Measurements from ENCODE around the gene PPP5C. TPM values are rescaled to one million over a fixed set of nuclear protein-coding genes. Genes with fewer than 3 reads are reported as not detected.
"Not testable (repeated sequence)": the region's sequence is repeated elsewhere in the genome, so short reads cannot be mapped to it uniquely, and the experiment has no call there.

Gene PPP5C
- 100 to 1,000 TPM in 1 of 2 donors, 10 to 100 TPM in 1; 60.0 to 127 TPM for total RNA-seq

- H3K4me1 Mint-ChIP-seq: peaks cover 42% of the 10 kb centered on the region
- peak within 1 kb of the TSS; percentile 93 for H3K4me3 Mint-ChIP-seq
- H3K27ac Mint-ChIP-seq: peak within 1 kb of the TSS; percentile 88
- peaks cover 24% of the 10 kb centered on the region for H3K36me3 Mint-ChIP-seq (ENCODE audit: low read depth)
- ATAC-seq (replicated peaks): peak; percentile 76
- H3K9me3 Mint-ChIP-seq: no peaks in the 10 kb centered on the region
- H3K27me3 Mint-ChIP-seq: peaks cover 1% of the 10 kb centered on the region
Measured at GRCh38 chr19:46346821-46347571, at the start of gene PPP5C. Gene PPP5C, plus strand, starts transcription at chr19:46347087. Its CDS starts 10 bp downstream, at chr19:46347097.

GRCh38 chr19:46297700-46298478, 49.0 kb upstream of the PPP5C start:
- no peaks in the 10 kb centered on the region for H3K36me3 Mint-ChIP-seq (ENCODE audit: low read depth)
- no peaks in the 10 kb centered on the region for H3K9me3 Mint-ChIP-seq
- H3K27ac Mint-ChIP-seq: no peak overlapping the region
- no peak for ATAC-seq (replicated peaks)
- no peaks in the 10 kb centered on the region for H3K4me1 Mint-ChIP-seq
- peaks cover 31% of the 10 kb centered on the region for H3K27me3 Mint-ChIP-seq
- no peak overlapping the region for H3K4me3 Mint-ChIP-seq

GRCh38 chr19:46298479-46299003, 48.3 kb upstream of the PPP5C start:
- no peak for ATAC-seq (replicated peaks)
- Mint-ChIP-seq H3K9me3 (no peaks in the 10 kb centered on the region), H3K4me3 (no peak overlapping the region), H3K36me3 (ENCODE audit: low read depth) (no peaks in the 10 kb centered on the region), H3K27ac (no peak overlapping the region), H3K4me1 (no peaks in the 10 kb centered on the region), H3K27me3 (peaks cover 31% of the 10 kb centered on the region)

GRCh38 chr19:46299004-46299509, 47.8 kb upstream of the PPP5C start:
- Mint-ChIP-seq H3K27me3 (peaks cover 31% of the 10 kb centered on the region), H3K36me3 (ENCODE audit: low read depth) (no peaks in the 10 kb centered on the region), H3K27ac (no peak overlapping the region), H3K4me3 (no peak overlapping the region), H3K9me3 (no peaks in the 10 kb centered on the region), H3K4me1 (no peaks in the 10 kb centered on the region)
- no peak for ATAC-seq (replicated peaks)

GRCh38 chr19:46299695-46300094, 47.2 kb upstream of the PPP5C start:
- Mint-ChIP-seq H3K27ac (no peak overlapping the region), H3K4me3 (no peak overlapping the region)
- no peak for ATAC-seq (replicated peaks)

GRCh38 chr19:46303322-46303690, 43.6 kb upstream of the PPP5C start:
- Mint-ChIP-seq H3K9me3 (no peaks in the 10 kb centered on the region), H3K4me3 (no peak overlapping the region), H3K36me3 (ENCODE audit: low read depth) (no peaks in the 10 kb centered on the region), H3K27ac (no peak overlapping the region), H3K27me3 (peaks cover 6% of the 10 kb centered on the region), H3K4me1 (no peaks in the 10 kb centered on the region)
- no peak for ATAC-seq (replicated peaks)

More at GRCh38 chr19:46299695-46300094, 47.2 kb upstream of the PPP5C start:
- Mint-ChIP-seq H3K36me3 (ENCODE audit: low read depth) (no peaks in the 10 kb centered on the region), H3K27me3 (peaks cover 24% of the 10 kb centered on the region), H3K9me3 (no peaks in the 10 kb centered on the region), H3K4me1 (no peaks in the 10 kb centered on the region)

GRCh38 chr19:46303691-46304397, 43.0 kb upstream of the PPP5C start:
- H3K27me3 Mint-ChIP-seq: peaks cover 1% of the 10 kb centered on the region

GRCh38 chr19:46306501-46306900, 40.4 kb upstream of the PPP5C start:
- no peaks in the 10 kb centered on the region for H3K27me3 Mint-ChIP-seq
- H3K27ac Mint-ChIP-seq: no peak overlapping the region
- H3K36me3 Mint-ChIP-seq (ENCODE audit: low read depth): no peaks in the 10 kb centered on the region
- no peaks in the 10 kb centered on the region for H3K4me1 Mint-ChIP-seq
- no peak overlapping the region for H3K4me3 Mint-ChIP-seq
- no peaks in the 10 kb centered on the region for H3K9me3 Mint-ChIP-seq
- ATAC-seq (replicated peaks): no peak

More at GRCh38 chr19:46303691-46304397, 43.0 kb upstream of the PPP5C start:
- no peak for ATAC-seq (replicated peaks)
- no peak overlapping the region for H3K27ac Mint-ChIP-seq
- H3K9me3 Mint-ChIP-seq: no peaks in the 10 kb centered on the region
- H3K36me3 Mint-ChIP-seq (ENCODE audit: low read depth): no peaks in the 10 kb centered on the region
- no peaks in the 10 kb centered on the region for H3K4me1 Mint-ChIP-seq
- H3K4me3 Mint-ChIP-seq: no peak overlapping the region

GRCh38 chr19:46308510-46308909, 38.4 kb upstream of the PPP5C start:
- no peak overlapping the region for H3K27ac Mint-ChIP-seq
- H3K36me3 Mint-ChIP-seq (ENCODE audit: low read depth): no peaks in the 10 kb centered on the region
- no peak for ATAC-seq (replicated peaks)
- H3K27me3 Mint-ChIP-seq: no peaks in the 10 kb centered on the region
- no peaks in the 10 kb centered on the region for H3K4me1 Mint-ChIP-seq
- no peaks in the 10 kb centered on the region for H3K9me3 Mint-ChIP-seq
- no peak overlapping the region for H3K4me3 Mint-ChIP-seq

GRCh38 chr19:46309056-46309455, 37.8 kb upstream of the PPP5C start:
- H3K27ac Mint-ChIP-seq: no peak overlapping the region
- no peak for ATAC-seq (replicated peaks)

GRCh38 chr19:46311444-46311843, 35.4 kb upstream of the PPP5C start:
- Mint-ChIP-seq H3K27ac (no peak overlapping the region), H3K27me3 (no peaks in the 10 kb centered on the region), H3K4me3 (no peak overlapping the region), H3K36me3 (ENCODE audit: low read depth) (no peaks in the 10 kb centered on the region), H3K4me1 (no peaks in the 10 kb centered on the region), H3K9me3 (no peaks in the 10 kb centered on the region)
- no peak for ATAC-seq (replicated peaks)

More at GRCh38 chr19:46309056-46309455, 37.8 kb upstream of the PPP5C start:
- no peaks in the 10 kb centered on the region for H3K9me3 Mint-ChIP-seq
- no peaks in the 10 kb centered on the region for H3K27me3 Mint-ChIP-seq
- H3K4me3 Mint-ChIP-seq: no peak overlapping the region
- no peaks in the 10 kb centered on the region for H3K36me3 Mint-ChIP-seq (ENCODE audit: low read depth)
- no peaks in the 10 kb centered on the region for H3K4me1 Mint-ChIP-seq

- not testable (repeated sequence) for ATAC-seq (replicated peaks); H3K36me3 Mint-ChIP-seq (ENCODE audit: low read depth); H3K4me3 Mint-ChIP-seq; H3K9me3 Mint-ChIP-seq; H3K4me1 Mint-ChIP-seq; H3K27ac Mint-ChIP-seq; H3K27me3 Mint-ChIP-seq
Measured at GRCh38 chr19:46313540-46314469, 33.1 kb upstream of the PPP5C start.

- Mint-ChIP-seq H3K4me1 (no peaks in the 10 kb centered on the region), H3K4me3 (no peak overlapping the region), H3K36me3 (ENCODE audit: low read depth) (no peaks in the 10 kb centered on the region), H3K27me3 (no peaks in the 10 kb centered on the region), H3K27ac (no peak overlapping the region), H3K9me3 (no peaks in the 10 kb centered on the region)
- ATAC-seq (replicated peaks): no peak
Measured at GRCh38 chr19:46317339-46317738, 29.5 kb upstream of the PPP5C start.

All from activated T-helper 17 cell treated with anti-CD3 and anti-CD28 coated beads, Interleukin-2, amount 50 U/mL, for 72 hours (primary cell).